GM12872 (cell line): ENCODE results near the gene MTA1.

ENCODE experiments used
- TF ChIP-seq, protein P1 (sequence below): IDR thresholded peaks from 3 replicates; pipeline ENCODE4 v1.5.1; 2011; ENCODE audit warnings: low read depth, mild to moderate bottlenecking, low read length, moderate library complexity; ENCODE audit not compliant: insufficient read depth

MTA1 gene

GRCh38 chr14:105465209-105466031 is 45.8 kb downstream of the MTA1 start:
- TF ChIP-seq, protein P1, sequence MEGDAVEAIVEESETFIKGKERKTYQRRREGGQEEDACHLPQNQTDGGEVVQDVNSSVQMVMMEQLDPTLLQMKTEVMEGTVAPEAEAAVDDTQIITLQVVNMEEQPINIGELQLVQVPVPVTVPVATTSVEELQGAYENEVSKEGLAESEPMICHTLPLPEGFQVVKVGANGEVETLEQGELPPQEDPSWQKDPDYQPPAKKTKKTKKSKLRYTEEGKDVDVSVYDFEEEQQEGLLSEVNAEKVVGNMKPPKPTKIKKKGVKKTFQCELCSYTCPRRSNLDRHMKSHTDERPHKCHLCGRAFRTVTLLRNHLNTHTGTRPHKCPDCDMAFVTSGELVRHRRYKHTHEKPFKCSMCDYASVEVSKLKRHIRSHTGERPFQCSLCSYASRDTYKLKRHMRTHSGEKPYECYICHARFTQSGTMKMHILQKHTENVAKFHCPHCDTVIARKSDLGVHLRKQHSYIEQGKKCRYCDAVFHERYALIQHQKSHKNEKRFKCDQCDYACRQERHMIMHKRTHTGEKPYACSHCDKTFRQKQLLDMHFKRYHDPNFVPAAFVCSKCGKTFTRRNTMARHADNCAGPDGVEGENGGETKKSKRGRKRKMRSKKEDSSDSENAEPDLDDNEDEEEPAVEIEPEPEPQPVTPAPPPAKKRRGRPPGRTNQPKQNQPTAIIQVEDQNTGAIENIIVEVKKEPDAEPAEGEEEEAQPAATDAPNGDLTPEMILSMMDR, result no peak

DNA sequence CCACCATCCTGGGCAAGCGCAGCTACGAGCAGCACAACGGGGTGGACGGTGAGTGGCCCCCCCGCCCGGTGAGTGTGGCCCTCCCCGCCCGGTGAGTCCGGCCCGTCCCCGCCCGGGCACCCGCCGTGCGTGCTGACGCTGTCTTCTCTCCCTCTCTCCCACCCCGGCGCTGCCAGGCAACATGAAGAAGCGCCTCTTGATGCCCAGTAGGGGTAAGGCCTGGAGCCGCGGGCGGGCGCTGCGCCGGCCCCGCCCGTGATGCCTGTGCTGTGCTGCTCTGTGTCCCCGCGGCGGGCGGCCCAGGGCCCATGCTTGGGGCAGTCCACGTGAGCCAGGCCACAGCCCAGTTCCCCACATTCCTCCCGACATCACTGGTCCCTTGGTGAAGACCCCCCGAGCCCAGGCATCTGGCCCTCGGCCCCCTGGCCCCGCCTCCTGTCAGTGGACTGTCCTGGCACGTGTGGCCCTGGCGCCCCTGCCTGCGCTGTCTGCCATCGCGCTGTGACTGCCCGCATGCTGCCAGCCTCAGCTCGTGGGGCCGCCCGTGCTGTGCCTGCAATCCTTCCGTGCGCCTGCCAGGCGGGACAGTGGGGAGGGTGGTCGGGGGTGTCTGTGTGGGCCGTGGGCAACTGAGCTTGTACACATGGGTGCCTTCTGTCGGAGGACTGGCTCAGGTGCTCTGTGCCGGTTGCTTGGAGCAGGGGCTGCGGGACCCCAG is 47.1 kb downstream of the MTA1 start:
- TF ChIP-seq, protein P1, result no peak

DNA sequence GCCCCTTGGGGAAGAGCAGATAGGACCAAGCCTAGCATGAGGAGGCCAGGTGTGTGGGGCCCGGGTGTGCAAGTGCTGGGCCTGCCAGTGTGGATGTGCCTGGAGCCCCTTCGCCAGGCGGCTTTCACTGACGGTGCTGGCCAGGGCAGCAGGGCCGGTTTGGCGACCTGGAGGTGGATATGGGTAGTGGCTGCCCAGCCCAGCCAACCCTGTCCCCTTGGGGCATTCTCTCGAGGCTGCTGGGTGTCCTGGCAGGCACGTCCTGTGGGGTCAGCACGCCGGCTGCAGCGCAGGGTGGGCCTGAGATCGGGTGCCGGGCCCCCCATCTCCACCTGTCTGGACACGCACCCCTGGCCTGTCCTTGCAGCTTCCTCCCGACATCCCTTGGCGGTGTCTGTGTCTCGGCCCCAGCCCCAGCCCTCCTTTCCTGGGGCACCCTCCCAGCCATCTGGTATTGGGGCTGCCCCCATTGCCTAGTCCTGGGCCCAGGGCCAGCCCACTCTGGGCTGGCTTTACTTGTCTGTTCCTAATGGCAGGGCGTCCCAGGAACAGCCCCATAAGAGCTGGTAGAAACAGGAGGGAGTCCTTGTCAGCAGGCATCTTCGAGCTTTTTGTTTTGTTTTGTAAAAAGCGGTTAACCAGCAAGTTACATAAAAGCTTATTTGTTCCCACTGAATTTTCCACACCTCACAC is 47.8 kb downstream of the MTA1 start:
- TF ChIP-seq, protein P1, result no peak

GRCh38 chr14:105467942-105468471 is 48.4 kb downstream of the MTA1 start:
- TF ChIP-seq, protein P1, result no peak

DNA sequence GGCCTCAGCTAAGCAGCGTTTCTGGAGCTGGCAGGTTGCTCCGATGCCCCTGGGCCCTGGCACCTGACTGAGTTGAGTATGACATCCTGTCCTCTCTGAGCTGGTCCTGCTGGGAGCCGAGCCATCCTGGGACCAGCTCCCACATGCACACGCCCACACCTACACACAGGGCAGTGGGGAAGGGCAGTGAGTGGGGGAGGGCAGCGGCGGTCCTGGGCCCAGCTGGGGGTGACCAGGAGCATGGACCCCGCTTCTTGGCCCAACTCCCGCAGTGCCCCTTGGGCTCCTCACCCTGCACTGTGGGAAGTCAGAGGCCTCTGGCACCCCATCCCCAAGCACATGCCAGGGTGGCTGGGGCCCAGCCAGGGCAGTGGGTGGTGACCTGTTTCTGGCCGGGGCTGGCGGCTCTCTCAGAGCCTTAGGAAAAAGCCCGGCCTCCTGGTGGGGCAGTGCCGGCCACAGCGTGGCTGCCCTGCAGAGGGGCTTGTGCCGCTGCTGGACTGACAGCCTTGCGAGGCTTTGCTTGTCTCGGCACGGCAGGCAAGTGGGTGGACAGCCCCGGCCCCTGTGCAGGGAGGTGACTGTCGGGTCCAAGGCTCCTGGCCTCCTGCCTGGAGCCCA is 49.1 kb downstream of the MTA1 start:
- TF ChIP-seq, protein P1, result no peak

DNA sequence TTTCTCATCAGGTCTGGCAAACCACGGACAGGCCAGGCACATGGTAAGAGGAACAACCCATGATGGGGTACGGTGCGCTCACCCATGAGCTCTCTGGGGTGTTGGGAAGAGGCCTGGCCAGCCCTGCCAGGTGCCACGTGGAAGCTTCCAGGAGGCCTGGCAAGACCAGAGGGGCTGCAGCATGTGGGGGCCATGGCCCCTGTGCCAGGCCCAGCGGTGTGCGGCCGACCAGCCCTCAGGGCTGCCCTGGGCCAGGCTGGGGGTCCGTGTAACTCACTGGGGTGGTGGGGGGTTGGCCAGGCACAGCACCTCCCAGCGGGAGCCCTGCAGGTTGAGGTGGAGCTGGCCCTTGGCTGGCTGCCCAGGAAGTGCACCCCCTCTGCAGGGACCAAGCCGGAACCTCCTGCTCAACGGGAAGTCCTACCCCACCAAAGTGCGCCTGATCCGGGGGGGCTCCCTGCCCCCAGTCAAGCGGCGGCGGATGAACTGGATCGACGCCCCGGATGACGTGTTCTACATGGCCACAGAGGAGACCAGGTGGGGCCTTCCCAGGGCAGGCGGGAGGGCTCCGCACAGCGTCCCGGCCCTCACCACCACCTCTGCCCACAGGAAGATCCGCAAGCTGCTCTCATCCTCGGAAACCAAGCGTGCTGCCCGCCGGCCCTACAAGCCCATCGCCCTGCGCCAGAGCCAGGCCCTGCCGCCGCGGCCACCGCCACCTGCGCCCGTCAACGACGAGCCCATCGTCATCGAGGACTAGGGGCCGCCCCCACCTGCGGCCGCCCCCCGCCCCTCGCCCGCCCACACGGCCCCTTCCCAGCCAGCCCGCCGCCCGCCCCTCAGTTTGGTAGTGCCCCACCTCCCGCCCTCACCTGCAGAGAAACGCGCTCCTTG is 50.1 kb downstream of the MTA1 start:
- TF ChIP-seq, protein P1, result no peak
